Chondrocyte (in vitro differentiated cells): ENCODE data around the gene FBXL2. TPM values are rescaled to one million over a fixed set of nuclear protein-coding genes. Genes with fewer than 3 reads are reported as not detected.

Experiments
- DNase-seq: peaks from one replicate; pipeline ENCODE4 v3.0.0; 2021; ENCODE audit warnings: mixed read lengths, low spot score
- H3K27ac Mint-ChIP-seq: one replicate; pipeline ENCODE4 v1.8.0; 2021; ENCODE audit warnings: mild to moderate bottlenecking, moderate library complexity, mixed read lengths; ENCODE audit not compliant: unreplicated experiment
- H3K27me3 Mint-ChIP-seq: 2 replicates; pipeline ENCODE4 v1.8.0; 2021; ENCODE audit warnings: low read depth, mixed read lengths
- H3K36me3 Mint-ChIP-seq: 2 replicates; pipeline ENCODE4 v1.8.0; 2021; ENCODE audit warnings: low read depth, mixed read lengths
- H3K4me1 Mint-ChIP-seq: 2 replicates; pipeline ENCODE4 v1.8.0; 2021; ENCODE audit warnings: low read depth, mild to moderate bottlenecking, mixed read lengths
- H3K4me3 Mint-ChIP-seq: one replicate; pipeline ENCODE4 v1.8.0; 2021; ENCODE audit warnings: mild to moderate bottlenecking, moderate library complexity, mixed read lengths; ENCODE audit not compliant: unreplicated experiment
- H3K9me3 Mint-ChIP-seq: 2 replicates; pipeline ENCODE4 v1.8.0; 2021; ENCODE audit warnings: low read depth, mixed read lengths
- CTCF ChIP-seq: fragments of 200-600 bp; sonication (generic); IDR thresholded peaks from 2 replicates; pipeline ENCODE4 v1.5.0; 2021; ENCODE audit warnings: antibody characterized with exemption, mild to moderate bottlenecking, moderate library complexity
- total RNA-seq: library from RNA; stranded (reverse); gene quantifications from 3 replicates; pipeline ENCODE4 v1.2.1, GENCODE V29; 2021

The FBXL2 gene
- total RNA-seq, 1 donor from 2014 or later, result 22.2 TPM

GRCh38 chr3:33250712-33251111, 26.5 kb upstream of the FBXL2 start:
- no peak for TF ChIP-seq CTCF
- no peaks in the 10 kb centered on the region for H3K27me3 Mint-ChIP-seq
- H3K27ac Mint-ChIP-seq, result peak overlapping the region; percentile 71
- H3K4me3 Mint-ChIP-seq, result peak overlapping the region; percentile 17
- DNase-seq, result no peak
- H3K9me3 Mint-ChIP-seq, result no peaks in the 10 kb centered on the region
- H3K36me3 Mint-ChIP-seq, result no peaks in the 10 kb centered on the region
- peaks cover 21% of the 10 kb centered on the region for H3K4me1 Mint-ChIP-seq

GRCh38 chr3:33256249-33256648, 21.0 kb upstream of the FBXL2 start:
- Mint-ChIP-seq H3K27me3 (peaks cover 1% of the 10 kb centered on the region), H3K4me1 (peaks cover 6% of the 10 kb centered on the region), H3K27ac (no peak overlapping the region), H3K4me3 (no peak overlapping the region), H3K36me3 (peaks cover 3% of the 10 kb centered on the region), H3K9me3 (peaks cover 3% of the 10 kb centered on the region)
- TF ChIP-seq CTCF, result no peak
- no peak for DNase-seq

- H3K4me1 Mint-ChIP-seq, result no peaks in the 10 kb centered on the region
- no peak overlapping the region for H3K4me3 Mint-ChIP-seq
- peaks cover 13% of the 10 kb centered on the region for H3K36me3 Mint-ChIP-seq
- peaks cover 19% of the 10 kb centered on the region for H3K9me3 Mint-ChIP-seq
- peaks cover 1% of the 10 kb centered on the region for H3K27me3 Mint-ChIP-seq
- no peak overlapping the region for H3K27ac Mint-ChIP-seq
- no peak for DNase-seq
- no peak for TF ChIP-seq CTCF
Measured at GRCh38 chr3:33260104-33260503, 17.1 kb upstream of the FBXL2 start.

- TF ChIP-seq CTCF, result no peak
- H3K36me3 Mint-ChIP-seq, result peaks cover 4% of the 10 kb centered on the region
- H3K4me1 Mint-ChIP-seq, result peaks cover 3% of the 10 kb centered on the region
- H3K27me3 Mint-ChIP-seq, result no peaks in the 10 kb centered on the region
- no peak for DNase-seq
- H3K9me3 Mint-ChIP-seq, result peaks cover 21% of the 10 kb centered on the region
- H3K4me3 Mint-ChIP-seq, result no peak overlapping the region
- no peak overlapping the region for H3K27ac Mint-ChIP-seq
Measured at GRCh38 chr3:33269385-33269784, 7.9 kb upstream of the FBXL2 start.

- Mint-ChIP-seq H3K4me3 (no peak overlapping the region), H3K4me1 (peaks cover 3% of the 10 kb centered on the region), H3K27ac (no peak overlapping the region)
Measured at GRCh38 chr3:33271324-33271723, 5.9 kb upstream of the FBXL2 start.

More at GRCh38 chr3:33271324-33271723, 5.9 kb upstream of the FBXL2 start:
- no peaks in the 10 kb centered on the region for H3K27me3 Mint-ChIP-seq
- DNase-seq, result no peak
- no peaks in the 10 kb centered on the region for H3K36me3 Mint-ChIP-seq
- TF ChIP-seq CTCF, result no peak
- peaks cover 7% of the 10 kb centered on the region for H3K9me3 Mint-ChIP-seq
